Measurements from ENCODE around the gene RAB27A. TPM values are rescaled to one million over a fixed set of nuclear protein-coding genes. Genes with fewer than 3 reads are reported as not detected.

RAB27A gene
- total and polyA plus RNA-seq, 2 of the 8 experiments (the other 6 are each of a cell fraction or from before 2014, with no cell fraction given): 2.3 to 6.5 TPM

GRCh38 chr15:55247311-55247710 is 42.3 kb downstream of the RAB27A start:
- no peak overlapping the region for H3K9ac ChIP-seq (replicated peaks in 1 of 4; ENCODE audit: extremely low read depth in 1 of 4, low read depth in 3 of 4, low read length in 3 of 4)
- H4K5ac ChIP-seq (ENCODE audit: insufficient read length, low read depth, low read length): no peak overlapping the region
- DNase-seq (ENCODE audit: low read depth in 1 of 2, low spot score in 2 of 2): no peak

More at GRCh38 chr15:55247311-55247710, 42.3 kb downstream of the RAB27A start:
- Histone ChIP-seq H3K4ac (replicated peaks; ENCODE audit: insufficient read length, low read depth, low read length) (no peak overlapping the region), H3K9me3 (ENCODE audit: insufficient read depth in 2 of 2, low read depth in 1 of 2, low read length in 1 of 2) (no peaks in the 10 kb centered on the region), H2BK15ac (ENCODE audit: low read length) (no peak overlapping the region), H3K79me2 (ENCODE audit: control insufficient read depth in 1 of 2, insufficient read depth in 2 of 2, low read length in 2 of 2) (no peaks in the 10 kb centered on the region), H2BK20ac (ENCODE audit: low read length) (no peak overlapping the region), H2AK5ac (ENCODE audit: low read depth, low read length) (no peak overlapping the region), H2BK12ac (ENCODE audit: low read depth, low read length) (no peak overlapping the region), H2BK120ac (replicated peaks; ENCODE audit: low read depth, low read length) (no peak overlapping the region), H2BK5ac (ENCODE audit: low read depth, low read length) (no peak overlapping the region), H3K23ac (ENCODE audit: insufficient read length) (no peak overlapping the region), H3K27ac (ENCODE audit: low read depth, low read length) (no peak overlapping the region), H3K4me3 (ENCODE audit: extremely low read depth in 1 of 4, insufficient read depth in 2 of 4, low read depth in 3 of 4, low read length in 4 of 4) (no peak overlapping the region), H4K91ac (replicated peaks; ENCODE audit: insufficient read length, low read length) (no peak overlapping the region), H3K14ac (ENCODE audit: insufficient read length) (no peak overlapping the region), H4K8ac (ENCODE audit: extremely low read depth, insufficient read depth, low read length) (no peak overlapping the region), H3K23me2 (ENCODE audit: low read depth, low read length) (no peaks in the 10 kb centered on the region), H4K20me1 (replicated peaks in 1 of 2; ENCODE audit: control insufficient read depth in 1 of 2, insufficient read depth in 2 of 2, low read length in 2 of 2) (no peaks in the 10 kb centered on the region), H3K56ac (replicated peaks; ENCODE audit: insufficient read length, low read depth, low read length) (no peak overlapping the region), H3K4me1 (replicated peaks in 1 of 4; ENCODE audit: control insufficient read depth in 3 of 4, insufficient read depth in 4 of 4, low read length in 3 of 4) (no peaks in the 10 kb centered on the region), H3K36me3 (ENCODE audit: control insufficient read depth in 2 of 4, insufficient read depth in 4 of 4, low read length in 3 of 4) (no peaks in the 10 kb centered on the region), H3K79me1 (ENCODE audit: low read depth, low read length) (no peaks in the 10 kb centered on the region), H3K4me2 (ENCODE audit: insufficient read depth in 1 of 2, low read depth in 2 of 2, low read length in 2 of 2) (no peak overlapping the region), H3K27me3 (replicated peaks in 1 of 4; ENCODE audit: control insufficient read depth in 3 of 4, extremely low read depth in 1 of 4, insufficient read depth in 3 of 4, low read length in 3 of 4) (no peaks in the 10 kb centered on the region), H2AFZ (ENCODE audit: low read length) (no peak overlapping the region), H3K18ac (ENCODE audit: extremely low read depth, low read length) (no peak overlapping the region)
- ChIA-PET CTCF (ENCODE audit: partially characterized antibody) (interaction anchor here (0.7 to 0.9 kb wide), 3 partner anchors 9 to 192 kb away, joined by 3 to 4 read pairs (median 4); no protein-coding TSS in a partner anchor), POLR2A (ENCODE audit: partially characterized antibody) (no interaction called here)
- no peak for FAIRE-seq
- TF ChIP-seq RNF2 (IDR thresholded peaks at IDR 0.05; ENCODE audit: borderline replicate concordance, low read depth, low read length, missing control alignments, poor library complexity, severe bottlenecking): no peak
- TF ChIP-seq POLR2AphosphoS5 (IDR thresholded peaks at IDR 0.05; ENCODE audit: low read depth, low read length): no peak
- no peak for TF ChIP-seq POLR2A (IDR thresholded peaks at IDR 0.05; ENCODE audit: control extremely low read depth in 1 of 2, low read depth in 2 of 2, low read length in 2 of 2)
- no peak for TF ChIP-seq SIX5 (IDR thresholded peaks at IDR 0.05; ENCODE audit: low read depth, low read length)
- no peak for TF ChIP-seq CBX5 (IDR thresholded peaks at IDR 0.05; ENCODE audit: low read depth, low read length)
